H1 (cell line): ENCODE measurements around the gene HOXD10. TPM values are rescaled to one million over a fixed set of nuclear protein-coding genes. Genes with fewer than 3 reads are reported as not detected.

Experiments used
- CBX5 ChIP-seq: fragments of 300-800, 300-1000 bp; sonication (generic); IDR thresholded peaks from 2 replicates; pipeline ENCODE4 v1.7.1; 2016; ENCODE audit warnings: antibody characterized with exemption, low read length, low read depth
- polyA plus RNA-seq, 7 experiments: library from polyadenylated mRNA; depleted of rRNA in 3 of 7; stranded (reverse) in 5 of 7; unstranded in 2 of 7; fragments of >200 nt in 5 of 7; fragments of 200-250 nt in 2 of 7; gene quantifications; 1 replicate in 5 of 7; 2 replicates in 1 of 7; 4 replicates in 1 of 7; pipeline versions ENCODE4 v1.2.1 to v1.2.3, GENCODE V29; 2011 to 2013; ENCODE audit warnings: missing spikeins in 2 of 7, mixed read lengths in 2 of 7
- total RNA-seq: library from RNA; stranded (reverse); fragmentation: NEBNext Ultra II Directional; extraction: Animal tissue kit (Norgen Biotek cat#: 25700); gene quantifications from 2 replicates; pipeline ENCODE4 v1.2.1, GENCODE V29; 2021
- TF ChIP-seq, protein P1 (sequence below): IDR thresholded peaks from 2 replicates; pipeline ENCODE4 v1.6.1; 2012; ENCODE audit warnings: inconsistent platforms

HOXD10 gene
- total and polyA plus RNA-seq, 2 of the 8 experiments (the other 6 are each of a cell fraction or from before 2014, with no cell fraction given) = not detected

DNA sequence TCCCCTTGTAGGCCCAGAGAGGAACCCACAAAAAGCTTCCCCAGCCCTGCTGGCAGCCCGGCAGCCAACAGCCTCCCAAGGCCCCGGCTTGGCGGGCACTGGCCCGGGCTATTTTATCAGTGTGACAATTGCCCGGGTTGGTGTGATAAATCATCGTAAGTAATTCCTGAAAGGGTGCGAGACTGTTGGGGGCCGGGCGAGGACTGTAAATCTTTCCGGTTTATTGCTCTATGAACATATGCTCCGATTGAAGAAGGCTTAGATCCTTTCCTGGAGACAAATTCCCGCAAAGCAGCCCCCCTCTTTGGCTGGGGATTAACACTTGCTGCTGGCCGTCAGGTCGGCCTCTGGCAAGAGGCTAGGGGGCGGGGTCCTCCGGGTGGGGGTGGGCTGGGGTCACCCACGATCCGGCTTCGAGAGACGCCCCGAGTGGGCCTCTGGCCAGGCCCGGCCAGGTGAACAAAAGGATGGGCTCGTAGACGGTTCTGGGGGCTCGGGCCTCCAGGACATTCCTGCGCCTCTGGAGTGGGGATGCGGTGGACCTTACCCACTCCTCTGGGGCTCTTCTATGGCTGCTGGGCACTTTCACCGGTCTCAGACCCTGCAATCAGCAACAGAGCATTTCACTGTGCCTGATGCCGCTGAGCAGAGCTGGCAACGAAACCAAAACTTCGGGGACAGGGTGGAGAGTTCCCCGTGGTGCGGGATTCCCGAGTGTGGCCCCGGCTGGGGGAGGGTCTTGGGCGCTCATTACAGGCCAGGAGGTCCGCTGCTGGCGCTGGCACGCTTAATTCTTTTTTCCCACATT, 42.5 kb downstream of the HOXD10 start (continued):
- TF ChIP-seq CBX5 = no peak
- TF ChIP-seq, protein P1, sequence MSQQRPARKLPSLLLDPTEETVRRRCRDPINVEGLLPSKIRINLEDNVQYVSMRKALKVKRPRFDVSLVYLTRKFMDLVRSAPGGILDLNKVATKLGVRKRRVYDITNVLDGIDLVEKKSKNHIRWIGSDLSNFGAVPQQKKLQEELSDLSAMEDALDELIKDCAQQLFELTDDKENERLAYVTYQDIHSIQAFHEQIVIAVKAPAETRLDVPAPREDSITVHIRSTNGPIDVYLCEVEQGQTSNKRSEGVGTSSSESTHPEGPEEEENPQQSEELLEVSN = no peak
